Colon (tissue), 2 donors: ENCODE data around the gene LGALSL.
"Not testable (repeated sequence)": the region's sequence is repeated elsewhere in the genome, so short reads cannot be mapped to it uniquely, and the experiment has no call there.

Source experiments
- FAIRE-seq: peaks from 2 replicates; lab custom pipeline; 2012; peaks lifted over from hg19 to GRCh38; lab: Jason Lieb, UNC
- donor health status: control.
- donor health status: control.

LGALSL gene

DNA sequence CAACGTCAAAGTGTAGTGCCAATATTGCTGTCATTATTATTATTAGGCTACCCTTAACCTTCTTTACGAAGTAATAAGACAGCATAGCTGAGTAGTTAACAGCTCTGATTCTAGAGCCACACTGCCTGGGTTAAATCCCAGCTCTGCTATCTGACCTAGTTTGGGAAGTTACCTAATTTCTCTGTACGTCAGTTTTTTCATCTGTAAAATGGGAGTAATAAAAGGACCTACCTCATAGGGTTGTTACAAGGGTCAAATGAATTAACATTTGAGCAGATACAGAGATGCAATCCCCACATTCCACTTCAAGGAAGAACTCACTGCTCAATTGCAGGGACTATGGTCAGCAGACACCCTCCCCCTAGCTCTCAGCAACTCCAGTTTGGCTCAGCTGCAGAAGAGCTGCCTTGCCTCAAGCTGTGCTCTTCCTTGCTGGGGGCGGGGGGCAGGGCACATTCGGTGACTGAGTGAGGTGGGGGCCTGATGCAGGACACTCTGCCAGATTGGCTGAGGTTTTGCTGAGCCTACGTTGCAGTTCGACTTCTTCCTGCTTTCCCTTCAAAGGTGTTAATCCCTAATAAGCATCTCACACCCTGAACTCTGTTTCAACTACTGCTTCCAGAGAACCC lies 11.0 kb upstream of the LGALSL start:
- no peak for FAIRE-seq

GRCh38 chr2:64445970-64446369 lies 8.0 kb upstream of the LGALSL start:
- FAIRE-seq, result not testable (repeated sequence)

GRCh38 chr2:64447317-64448040 lies 6.5 kb upstream of the LGALSL start:
- no peak for FAIRE-seq

GRCh38 chr2:64448041-64448426 lies 5.9 kb upstream of the LGALSL start:
- FAIRE-seq, result no peak

DNA sequence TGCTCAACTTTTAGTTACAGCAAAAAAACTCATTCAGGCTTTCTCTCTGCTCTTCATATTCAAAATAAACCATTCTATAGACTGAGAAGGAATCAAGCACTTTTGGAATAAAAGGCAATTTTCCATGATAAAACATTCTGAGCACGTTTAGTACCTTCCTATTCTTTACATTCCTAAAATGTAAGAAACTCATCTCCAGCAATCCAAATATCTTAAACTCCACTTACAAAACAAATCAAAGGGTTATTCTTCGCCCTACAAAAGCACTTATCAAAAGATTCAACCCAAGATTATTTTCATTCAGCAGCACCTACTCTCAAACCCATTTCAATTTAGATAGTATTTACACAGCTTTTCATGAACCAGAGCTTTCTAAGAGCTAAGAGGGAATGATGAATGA lies 2.9 kb upstream of the LGALSL start:
- no peak for FAIRE-seq

- FAIRE-seq, result no peak
These were observed 697 bp downstream of the LGALSL start for GRCh38 chr2:64454386-64455332.

- FAIRE-seq, result no peak
These were observed 1.6 kb downstream of the LGALSL start for GRCh38 chr2:64455545-64455944.

GRCh38 chr2:64456293-64456692 lies 2.3 kb downstream of the LGALSL start:
- FAIRE-seq, result no peak

DNA sequence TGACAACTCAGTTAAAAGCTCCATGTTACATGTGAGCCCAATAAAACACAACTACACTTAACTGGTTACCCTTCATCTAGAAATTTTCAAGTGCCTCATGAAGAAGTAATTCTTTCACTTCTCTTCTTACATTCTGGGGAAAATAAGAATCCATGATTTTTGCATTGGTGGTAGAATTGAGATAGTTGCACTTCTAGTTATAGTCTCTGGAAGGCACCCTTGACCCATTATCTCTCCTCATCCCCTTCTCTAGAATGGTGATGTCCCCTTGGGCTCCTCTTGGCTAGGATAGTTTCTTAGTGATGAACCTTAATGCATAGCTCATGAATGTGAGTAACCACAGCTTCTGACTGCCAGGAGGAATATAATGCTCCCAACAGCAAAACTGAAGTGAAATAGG lies 3.6 kb downstream of the LGALSL start:
- no peak for FAIRE-seq

DNA sequence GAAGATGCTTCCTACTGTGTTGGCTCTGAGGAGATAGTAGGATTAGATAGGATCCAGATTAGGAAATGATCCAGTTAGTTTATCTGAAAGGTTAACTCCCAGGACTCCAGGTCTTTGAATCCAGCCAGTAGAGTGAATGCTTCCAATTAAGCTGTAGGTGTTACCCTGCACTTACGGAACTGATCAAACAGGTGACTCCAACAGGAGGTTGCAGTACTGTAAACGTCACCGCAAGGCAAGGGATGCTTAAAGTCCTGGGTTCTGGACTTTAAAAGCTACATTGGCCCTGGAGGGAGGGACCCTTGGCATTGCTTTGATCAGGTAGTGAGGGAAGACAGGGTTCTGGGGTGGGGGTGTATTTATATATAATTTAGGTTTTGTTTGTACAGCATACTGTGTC lies 5.6 kb downstream of the LGALSL start:
- FAIRE-seq, result no peak

DNA sequence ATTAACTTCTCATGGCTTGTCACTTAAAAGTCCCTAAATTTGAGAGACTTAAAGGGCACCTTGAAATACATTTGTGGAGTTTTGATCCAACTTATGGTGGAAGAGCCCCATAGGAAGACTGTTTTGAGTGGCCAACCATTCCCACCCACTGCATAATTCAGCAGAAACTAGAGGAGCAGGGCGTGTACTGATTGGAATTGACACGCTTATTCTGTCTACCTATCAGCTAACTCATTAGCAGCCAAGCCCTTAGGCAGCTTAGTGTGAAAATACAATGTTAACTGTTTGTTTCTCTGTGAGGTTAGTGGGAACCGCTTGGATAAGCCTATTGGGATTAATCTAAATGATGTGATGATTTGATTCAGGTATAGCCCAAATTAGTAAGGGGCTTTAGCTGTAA lies 6.4 kb downstream of the LGALSL start:
- no peak for FAIRE-seq

DNA sequence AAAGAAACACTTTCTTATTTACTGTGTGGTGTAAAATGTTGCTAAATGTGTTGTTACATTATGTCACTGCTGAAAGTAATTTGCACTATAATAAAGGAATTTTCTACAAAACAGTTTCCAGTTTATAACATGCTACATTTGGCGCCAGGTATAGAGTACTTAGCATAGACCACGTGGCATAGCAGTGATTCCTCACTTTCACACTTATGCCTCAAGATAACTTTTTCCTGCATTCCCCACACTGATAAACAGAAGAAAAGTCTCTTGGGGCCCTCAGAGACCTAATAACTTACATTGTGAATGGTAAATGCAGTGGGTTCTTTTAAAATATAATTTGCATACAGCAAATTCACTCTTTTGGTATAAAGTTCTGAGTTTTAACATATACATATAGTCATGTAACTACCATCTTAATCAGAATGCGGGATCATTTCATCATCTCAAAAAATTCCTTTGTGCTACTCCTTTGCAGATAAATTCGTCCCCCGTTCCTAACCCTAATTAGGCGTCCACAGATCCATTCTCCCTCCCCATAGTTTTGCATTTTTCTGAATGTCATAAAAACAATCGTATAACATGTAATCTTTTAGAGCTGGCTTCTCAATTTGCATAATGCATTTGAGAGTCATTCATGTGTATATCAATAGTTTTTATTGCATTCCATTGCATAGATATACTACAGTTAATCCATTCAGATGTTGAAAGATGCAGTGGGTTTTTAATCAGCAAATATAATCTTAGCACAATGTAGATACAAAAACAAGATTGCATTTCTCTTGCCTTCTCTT lies 7.5 kb downstream of the LGALSL start:
- no peak for FAIRE-seq

GRCh38 chr2:64462171-64462570 lies 8.2 kb downstream of the LGALSL start:
- FAIRE-seq, result no peak

- no peak for FAIRE-seq
These were observed 9.2 kb downstream of the LGALSL start for GRCh38 chr2:64462940-64463700.

DNA sequence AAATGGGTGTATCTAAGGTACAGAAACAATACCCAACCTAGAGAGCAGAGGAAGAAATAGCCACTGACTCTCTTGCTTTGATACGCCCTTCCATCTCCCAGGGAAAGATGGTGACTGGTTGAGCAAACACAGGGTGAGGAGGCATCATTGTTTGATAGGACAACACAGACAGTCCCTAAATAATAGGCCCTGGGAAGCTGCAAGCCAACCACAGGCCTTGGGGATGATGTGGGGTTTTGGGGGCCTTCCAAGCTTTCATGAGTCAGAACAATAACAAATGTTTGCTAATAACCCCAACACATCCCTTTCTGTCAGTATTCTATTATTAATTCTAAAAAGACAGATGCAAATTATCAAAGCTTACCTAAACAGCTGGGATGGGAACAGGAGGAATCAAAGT lies 9.8 kb downstream of the LGALSL start:
- no peak for FAIRE-seq

DNA sequence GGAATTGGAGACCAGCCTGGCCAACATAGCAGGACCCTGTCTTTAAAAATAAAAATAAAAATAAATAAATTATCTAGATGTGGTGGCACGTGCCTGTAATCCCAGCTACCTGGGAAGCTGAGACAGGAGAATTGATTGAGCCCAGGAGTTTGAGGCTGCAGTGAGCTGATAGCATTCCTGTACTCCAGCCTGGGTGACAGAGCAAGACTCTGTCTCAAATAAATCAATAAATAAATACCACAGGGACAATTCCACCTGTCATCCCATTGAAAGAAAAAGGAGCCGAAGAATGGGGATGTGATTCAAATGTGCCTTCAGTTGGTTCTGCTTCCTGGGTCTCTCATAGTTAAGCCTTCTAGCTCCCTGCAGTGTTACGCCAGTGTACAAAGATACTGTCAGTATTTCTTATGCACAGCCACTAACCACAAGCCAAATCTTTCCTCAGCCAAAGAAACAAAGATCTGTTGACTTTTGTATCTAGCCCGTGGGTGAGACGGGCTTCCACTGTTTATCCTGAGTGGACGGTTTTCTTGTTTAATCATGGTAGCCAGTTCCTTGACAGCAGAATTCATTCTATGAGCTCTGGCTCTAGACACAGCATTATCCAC lies 12.6 kb downstream of the LGALSL start:
- no peak for FAIRE-seq

- FAIRE-seq, result no peak
These were observed 13.3 kb downstream of the LGALSL start for GRCh38 chr2:64467096-64467843.

GRCh38 chr2:64469261-64469660 lies 15.3 kb downstream of the LGALSL start:
- FAIRE-seq, result no peak

- no peak for FAIRE-seq
These were observed 16.1 kb downstream of the LGALSL start for GRCh38 chr2:64470071-64470470.

GRCh38 chr2:64470766-64471295 lies 16.9 kb downstream of the LGALSL start:
- FAIRE-seq, result no peak
